Measurements from ENCODE around the gene MST1.

MST1 gene

GRCh38 chr3:49641921-49642707 lies 47.2 kb downstream of the MST1 start:
- DNase-seq (ENCODE audit: low spot score in 2 of 2), result no peak
- Mint-ChIP-seq H3K9me3 (no peaks in the 10 kb centered on the region), H3K4me1 (no peaks in the 10 kb centered on the region), H3K4me3 (no peak overlapping the region), H3K36me3 (no peaks in the 10 kb centered on the region), H3K27me3 (peaks cover 4% of the 10 kb centered on the region), H3K27ac (no peak overlapping the region)
- ATAC-seq (ENCODE audit: low read depth), result no peak

- no peaks in the 10 kb centered on the region for H3K4me1 Mint-ChIP-seq
- H3K4me3 Mint-ChIP-seq, result no peak overlapping the region
- no peak overlapping the region for H3K27ac Mint-ChIP-seq
- DNase-seq (ENCODE audit: low spot score in 2 of 2) (no peak), ATAC-seq (ENCODE audit: low read depth) (no peak)
- no peaks in the 10 kb centered on the region for H3K36me3 Mint-ChIP-seq
- no peaks in the 10 kb centered on the region for H3K9me3 Mint-ChIP-seq
- peaks cover 4% of the 10 kb centered on the region for H3K27me3 Mint-ChIP-seq
Measured at GRCh38 chr3:49641292-49641691, 48.0 kb downstream of the MST1 start.

GRCh38 chr3:49639551-49639950 lies 49.7 kb downstream of the MST1 start:
- no peaks in the 10 kb centered on the region for H3K4me1 Mint-ChIP-seq
- no peak overlapping the region for H3K4me3 Mint-ChIP-seq
- H3K27me3 Mint-ChIP-seq, result peaks cover 3% of the 10 kb centered on the region
- ATAC-seq (ENCODE audit: low read depth) (no peak), DNase-seq (ENCODE audit: low spot score in 2 of 2) (no peak)
- H3K36me3 Mint-ChIP-seq, result no peaks in the 10 kb centered on the region
- H3K27ac Mint-ChIP-seq, result no peak overlapping the region
- H3K9me3 Mint-ChIP-seq, result no peaks in the 10 kb centered on the region

- H3K36me3 Mint-ChIP-seq, result no peaks in the 10 kb centered on the region
- no peak overlapping the region for H3K27ac Mint-ChIP-seq
- H3K4me1 Mint-ChIP-seq, result no peaks in the 10 kb centered on the region
- DNase-seq (ENCODE audit: low spot score in 2 of 2) (no peak), ATAC-seq (ENCODE audit: low read depth) (no peak)
- no peaks in the 10 kb centered on the region for H3K9me3 Mint-ChIP-seq
- no peak overlapping the region for H3K4me3 Mint-ChIP-seq
- peaks cover 5% of the 10 kb centered on the region for H3K27me3 Mint-ChIP-seq
Measured at GRCh38 chr3:49638445-49638844, 50.8 kb downstream of the MST1 start.

GRCh38 chr3:49636883-49637609 lies 52.2 kb downstream of the MST1 start:
- H3K27ac Mint-ChIP-seq, result no peak overlapping the region
- H3K36me3 Mint-ChIP-seq, result no peaks in the 10 kb centered on the region
- DNase-seq (ENCODE audit: low spot score in 2 of 2) (no peak), ATAC-seq (ENCODE audit: low read depth) (no peak)
- no peaks in the 10 kb centered on the region for H3K4me1 Mint-ChIP-seq
- no peak overlapping the region for H3K4me3 Mint-ChIP-seq
- H3K27me3 Mint-ChIP-seq, result peaks cover 5% of the 10 kb centered on the region
- peaks cover under 1% of the 10 kb centered on the region for H3K9me3 Mint-ChIP-seq

GRCh38 chr3:49634736-49635135 lies 54.5 kb downstream of the MST1 start:
- DNase-seq (ENCODE audit: low spot score in 2 of 2), result no peak
- no peak for ATAC-seq (ENCODE audit: low read depth)
- H3K36me3 Mint-ChIP-seq, result no peaks in the 10 kb centered on the region
- H3K27ac Mint-ChIP-seq, result no peak overlapping the region
- no peak overlapping the region for H3K4me3 Mint-ChIP-seq
- H3K9me3 Mint-ChIP-seq, result peaks cover 7% of the 10 kb centered on the region
- H3K27me3 Mint-ChIP-seq, result peaks cover 8% of the 10 kb centered on the region
- H3K4me1 Mint-ChIP-seq, result no peaks in the 10 kb centered on the region

Data from memory B cell (primary cell).